ENCODE results near the gene TBC1D23.
A peak's percentile ranks its signal among the peaks of the same experiment; 100 is the strongest.
"Not testable (repeated sequence)": the region's sequence is repeated elsewhere in the genome, so short reads cannot be mapped to it uniquely, and the experiment has no call there.

Gene TBC1D23

GRCh38 chr3:100325827-100326226 is 65.0 kb downstream of the TBC1D23 start:
- TF ChIP-seq ZFX (IDR thresholded peaks at IDR 0.05) (no peak), CTCF (conservative IDR thresholded peaks at IDR 0.05) (no peak)
- no peak overlapping the region for H3K27ac ChIP-seq

- H3K27ac ChIP-seq: not testable (repeated sequence)
Observed at GRCh38 chr3:100327377-100327776, 66.6 kb downstream of the TBC1D23 start.

- H3K27ac ChIP-seq: no peak overlapping the region
- no peak for TF ChIP-seq CTCF (conservative IDR thresholded peaks at IDR 0.05)
- TF ChIP-seq ZFX (IDR thresholded peaks at IDR 0.05): no peak
Observed at GRCh38 chr3:100329800-100330489, 69.2 kb downstream of the TBC1D23 start.

GRCh38 chr3:100330651-100331050 is 69.9 kb downstream of the TBC1D23 start:
- TF ChIP-seq CTCF (conservative IDR thresholded peaks at IDR 0.05): no peak
- no peak for TF ChIP-seq ZFX (IDR thresholded peaks at IDR 0.05)
- H3K27ac ChIP-seq: no peak overlapping the region

GRCh38 chr3:100331660-100332059 is 70.9 kb downstream of the TBC1D23 start:
- TF ChIP-seq CTCF (conservative IDR thresholded peaks at IDR 0.05) (no peak), ZFX (IDR thresholded peaks at IDR 0.05) (no peak)
- no peak overlapping the region for H3K27ac ChIP-seq

GRCh38 chr3:100333051-100333450 is 72.3 kb downstream of the TBC1D23 start:
- TF ChIP-seq CTCF (conservative IDR thresholded peaks at IDR 0.05) (no peak), ZFX (IDR thresholded peaks at IDR 0.05) (no peak)

GRCh38 chr3:100333970-100334487 is 73.2 kb downstream of the TBC1D23 start:
- TF ChIP-seq CTCF (conservative IDR thresholded peaks at IDR 0.05) (no peak), ZFX (IDR thresholded peaks at IDR 0.05) (no peak)
- peak overlapping the region; percentile 89 for H3K27ac ChIP-seq

More at GRCh38 chr3:100333051-100333450, 72.3 kb downstream of the TBC1D23 start:
- no peak overlapping the region for H3K27ac ChIP-seq

Data from C4-2B (cell line).